ENCODE results near the gene ZNF300. TPM values are rescaled to one million over a fixed set of nuclear protein-coding genes. Genes with fewer than 3 reads are reported as not detected.
"Not testable (repeated sequence)": the region's sequence is repeated elsewhere in the genome, so short reads cannot be mapped to it uniquely, and the experiment has no call there.

Gene ZNF300
- total RNA-seq, 6 donors from 2014 or later, result 0.55 to 4.2 (median 1.6) TPM

DNA sequence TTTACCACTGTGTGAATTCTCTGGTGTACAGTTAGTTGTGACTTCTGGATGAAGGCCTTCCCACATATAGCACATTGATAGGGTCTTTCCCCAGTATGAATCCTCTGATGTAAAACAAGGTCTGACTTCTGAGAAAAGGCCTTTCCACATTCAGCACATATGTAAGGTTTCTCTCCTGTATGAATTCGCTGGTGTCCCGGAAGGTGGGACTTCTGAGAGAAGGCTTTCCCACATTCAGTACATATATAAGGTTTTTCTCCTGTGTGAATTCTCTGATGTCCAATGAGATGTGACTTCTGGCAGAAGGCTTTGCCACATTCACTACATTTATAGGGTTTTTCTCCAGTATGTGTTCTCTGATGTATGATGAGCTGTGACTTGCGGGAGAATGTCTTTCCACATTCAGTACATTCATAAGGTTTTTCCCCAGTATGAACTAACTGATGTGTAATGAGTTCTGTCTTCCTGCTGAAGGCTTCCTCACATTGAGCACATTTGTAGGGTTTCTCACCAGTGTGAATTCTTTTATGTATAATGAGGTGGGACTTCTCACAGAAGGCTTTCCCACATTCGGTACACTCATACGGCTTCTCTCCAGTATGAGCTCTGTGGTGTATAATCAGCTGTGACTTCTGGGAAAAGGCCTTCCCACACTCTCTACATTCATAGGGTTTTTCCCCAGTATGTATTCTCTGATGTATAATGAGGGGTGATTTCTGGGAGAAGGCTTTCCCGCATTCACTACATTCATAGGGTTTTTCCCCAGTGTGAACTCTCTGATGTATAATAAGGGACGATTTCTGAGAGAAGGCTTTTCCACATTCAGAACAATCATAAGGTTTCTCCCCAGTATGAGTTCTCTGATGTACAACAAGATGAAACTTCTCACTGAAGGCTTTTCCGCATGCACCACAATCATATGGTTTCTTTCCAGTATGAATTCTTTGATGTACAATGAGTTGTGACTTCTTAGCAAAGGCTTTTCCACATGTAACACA is 9.1 kb downstream of the ZNF300 start:
- Histone ChIP-seq H3K27me3 (no peaks in the 10 kb centered on the region), H3K4me3 (no peak overlapping the region), H3K9me3 (peaks cover 81 to 98% (median 88%) of the 10 kb centered on the region in 4 donors), H3K36me3 (peaks cover 0 to 24% (median 0%) of the 10 kb centered on the region in 4 donors), H3K27ac (no peak overlapping the region), H3K4me1 (no peaks in the 10 kb centered on the region)
- no peak for ATAC-seq (ENCODE audit: low FRiP score in 2 of 2)
- TF ChIP-seq EP300 (IDR thresholded peaks at IDR 0.05) (no peak), POLR2AphosphoS5 (IDR thresholded peaks at IDR 0.05) (no peak), CTCF (IDR thresholded peaks at IDR 0.05) (no peak), POLR2A (IDR thresholded peaks at IDR 0.05) (no peak)
- no peak for DNase-seq
- 95 to 97% methylated on average over 8 of the region's 8 CpGs for WGBS, 2 donors

- Histone ChIP-seq H3K27me3 (no peaks in the 10 kb centered on the region), H3K36me3 (no peaks in the 10 kb centered on the region), H3K9me3 (peaks cover 0 to 30% (median 13%) of the 10 kb centered on the region in 4 donors), H3K4me1 (no peaks in the 10 kb centered on the region), H3K27ac (no peak overlapping the region), H3K4me3 (no peak overlapping the region)
- DNase-seq (no peak), ATAC-seq (ENCODE audit: low FRiP score in 2 of 2) (no peak)
- TF ChIP-seq EP300 (IDR thresholded peaks at IDR 0.05), result no peak
- no peak for TF ChIP-seq CTCF (IDR thresholded peaks at IDR 0.05)
- TF ChIP-seq POLR2A (IDR thresholded peaks at IDR 0.05), result no peak
- TF ChIP-seq POLR2AphosphoS5 (IDR thresholded peaks at IDR 0.05), result no peak
These were observed 25.4 kb downstream of the ZNF300 start for GRCh38 chr5:150879358-150879757.

GRCh38 chr5:150862070-150862469 is 42.7 kb downstream of the ZNF300 start:
- TF ChIP-seq EP300 (IDR thresholded peaks at IDR 0.05) (no peak), POLR2AphosphoS5 (IDR thresholded peaks at IDR 0.05) (no peak), POLR2A (IDR thresholded peaks at IDR 0.05) (no peak), CTCF (IDR thresholded peaks at IDR 0.05) (no peak)
- H3K4me1 ChIP-seq, result no peaks in the 10 kb centered on the region
- H3K9me3 ChIP-seq, result peaks cover 0 to 26% (median 8%) of the 10 kb centered on the region in 4 donors
- DNase-seq, result no peak
- H3K4me3 ChIP-seq, result no peak overlapping the region
- H3K27ac ChIP-seq, result no peak overlapping the region
- H3K36me3 ChIP-seq, result no peaks in the 10 kb centered on the region
- no peaks in the 10 kb centered on the region for H3K27me3 ChIP-seq
- peak in 1 of 2 donors; percentile 41 for ATAC-seq (ENCODE audit: low FRiP score in 2 of 2)
- WGBS, 2 donors, result 41 to 58% methylated on average over 1 of the region's 1 CpG

GRCh38 chr5:150860246-150860821 is 44.4 kb downstream of the ZNF300 start:
- H3K4me1 ChIP-seq, result no peaks in the 10 kb centered on the region
- H3K9me3 ChIP-seq, result peaks cover 0 to 16% (median 0%) of the 10 kb centered on the region in 4 donors
- ATAC-seq (ENCODE audit: low FRiP score in 2 of 2) (no peak), DNase-seq (no peak)
- H3K4me3 ChIP-seq, result no peak overlapping the region
- H3K27ac ChIP-seq, result no peak overlapping the region
- WGBS, 2 donors, result 55 to 62% methylated on average over 2 of the region's 2 CpGs
- no peaks in the 10 kb centered on the region for H3K27me3 ChIP-seq
- TF ChIP-seq POLR2A (IDR thresholded peaks at IDR 0.05) (no peak), POLR2AphosphoS5 (IDR thresholded peaks at IDR 0.05) (no peak), CTCF (IDR thresholded peaks at IDR 0.05) (no peak), EP300 (IDR thresholded peaks at IDR 0.05) (no peak)
- H3K36me3 ChIP-seq, result no peaks in the 10 kb centered on the region

DNA sequence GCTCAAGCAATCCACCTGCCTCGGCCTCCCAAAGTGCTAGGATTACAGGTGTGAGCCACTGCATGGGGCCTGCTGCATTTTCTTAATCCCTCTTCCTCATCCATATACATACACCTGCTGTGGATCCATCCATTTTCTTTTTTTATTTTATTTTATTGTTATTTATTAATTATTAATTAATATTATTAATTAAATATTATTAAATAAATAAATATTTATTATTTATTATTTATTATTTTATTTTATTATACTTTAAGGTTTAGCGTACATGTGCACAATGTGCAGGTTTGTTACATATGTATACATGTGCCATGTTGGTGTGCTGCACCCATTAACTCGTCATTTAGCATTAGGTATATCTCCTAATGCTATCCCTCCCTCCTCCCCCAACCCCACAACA is 48.1 kb downstream of the ZNF300 start:
- not testable (repeated sequence) for H3K27me3 ChIP-seq; DNase-seq; H3K4me3 ChIP-seq; H3K9me3 ChIP-seq; H3K36me3 ChIP-seq; H3K27ac ChIP-seq; ATAC-seq (ENCODE audit: low FRiP score in 2 of 2); H3K4me1 ChIP-seq
- WGBS, 2 donors, result 86 to 90% methylated on average over 3 of the region's 3 CpGs
